ENCODE data around the gene FAM50B. TPM values are rescaled to one million over a fixed set of nuclear protein-coding genes. Genes with fewer than 3 reads are reported as not detected.

Gene FAM50B
- total and polyA plus RNA-seq, 2 of the 13 experiments (the other 11 are each of a cell fraction or from before 2014, with no cell fraction given): 0.05 TPM; not detected in 1

DNA sequence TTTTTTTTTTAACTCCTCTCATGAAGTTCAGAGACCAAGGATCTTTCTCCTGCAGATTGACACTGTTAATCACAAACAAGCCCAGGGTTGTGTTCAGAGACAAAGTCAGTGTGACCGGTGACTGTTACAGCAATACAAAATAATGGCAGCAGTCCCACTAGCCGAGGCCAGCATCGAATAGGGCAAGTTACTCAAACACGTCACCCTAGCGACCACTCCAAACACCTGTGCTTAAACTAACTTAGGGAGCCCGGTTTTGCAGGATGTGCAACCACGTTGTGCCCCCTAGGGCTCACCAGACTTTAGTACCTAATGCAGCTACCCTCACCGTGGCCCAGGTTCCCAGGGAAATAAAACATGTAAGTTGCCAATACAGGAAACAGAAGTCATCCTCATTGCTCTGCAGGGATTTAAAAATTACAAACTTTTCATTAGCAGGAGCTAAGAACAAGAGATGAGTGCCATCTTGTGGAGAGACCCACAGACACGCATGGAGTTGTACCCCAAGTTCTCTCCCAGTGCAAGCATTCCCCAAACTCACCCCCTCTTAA is 38.1 kb downstream of the FAM50B start (continued):
- 0 out of 2 replicates have a peak, but pooled peaks have one; percentile 12 for TF ChIP-seq ZFP1 (CRISPR knock-in tag; IDR thresholded peaks at IDR 0.05)
- peak; percentile 68; the same call in 1 of the 2 replicates for TF ChIP-seq GFI1 (CRISPR knock-in tag; IDR thresholded peaks at IDR 0.05; ENCODE audit: borderline replicate concordance)
- 0 out of 2 replicates have a peak, but pooled peaks have one; percentile 2 for TF ChIP-seq CEBPB (IDR thresholded peaks at IDR 0.05; ENCODE audit: borderline replicate concordance, low read depth, low read length)
- TF ChIP-seq ZNF652 (CRISPR knock-in tag; IDR thresholded peaks at IDR 0.05; ENCODE audit: borderline replicate concordance, low read depth): 0 out of 2 replicates have a peak, but pooled peaks have one; percentile 16
- no peak for TF ChIP-seq FOXO4 (CRISPR knock-in tag; conservative IDR thresholded peaks at IDR 0.05)
- TF ChIP-seq ZNF788 (CRISPR knock-in tag; IDR thresholded peaks at IDR 0.05; ENCODE audit: borderline replicate concordance): peak; percentile 30; the same call in 1 of the 2 replicates
- TF ChIP-seq SAP130 (CRISPR knock-in tag; IDR thresholded peaks at IDR 0.05; ENCODE audit: low read depth): 0 out of 2 replicates have a peak, but pooled peaks have one; percentile 36
- no peak for TF ChIP-seq AKNA (CRISPR knock-in tag; IDR thresholded peaks at IDR 0.05; ENCODE audit: borderline replicate concordance)
- TF ChIP-seq, protein P1, sequence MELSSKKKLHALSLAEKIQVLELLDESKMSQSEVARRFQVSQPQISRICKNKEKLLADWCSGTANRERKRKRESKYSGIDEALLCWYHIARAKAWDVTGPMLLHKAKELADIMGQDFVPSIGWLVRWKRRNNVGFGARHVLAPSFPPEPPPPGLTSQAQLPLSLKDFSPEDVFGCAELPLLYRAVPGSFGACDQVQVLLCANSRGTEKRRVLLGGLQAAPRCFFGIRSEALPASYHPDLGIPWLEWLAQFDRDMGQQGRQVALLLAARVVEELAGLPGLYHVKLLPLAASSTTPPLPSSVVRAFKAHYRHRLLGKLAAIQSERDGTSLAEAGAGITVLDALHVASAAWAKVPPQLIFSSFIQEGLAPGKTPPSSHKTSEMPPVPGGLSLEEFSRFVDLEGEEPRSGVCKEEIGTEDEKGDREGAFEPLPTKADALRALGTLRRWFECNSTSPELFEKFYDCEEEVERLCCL (CRISPR knock-in tag; IDR thresholded peaks at IDR 0.05; ENCODE audit: borderline replicate concordance): peak; percentile 44; the same call in 1 of the 2 replicates
- TF ChIP-seq MIXL1 (CRISPR knock-in tag; IDR thresholded peaks at IDR 0.05): 0 out of 2 replicates have a peak, but pooled peaks have one; percentile 25
- TF ChIP-seq ZNF337 (CRISPR knock-in tag; IDR thresholded peaks at IDR 0.05; ENCODE audit: borderline replicate concordance, low read depth): peak; percentile 60; the same call in 1 of the 2 replicates
- TF ChIP-seq TFE3 (CRISPR knock-in tag; IDR thresholded peaks at IDR 0.05): 0 out of 2 replicates have a peak, but pooled peaks have one; percentile 18
- 0 out of 2 replicates have a peak, but pooled peaks have one; percentile 19 for TF ChIP-seq SIN3A (IDR thresholded peaks at IDR 0.05; ENCODE audit: borderline replicate concordance, low read depth, low read length)
- TF ChIP-seq HOXA3 (CRISPR knock-in tag; IDR thresholded peaks at IDR 0.05): peak; percentile 50; the same call in 1 of the 2 replicates
- TF ChIP-seq SSRP1 (CRISPR knock-in tag; IDR thresholded peaks at IDR 0.05): no peak
- TF ChIP-seq PHF21A (CRISPR knock-in tag; IDR thresholded peaks at IDR 0.05): peak; percentile 21; the same call in 1 of the 2 replicates
- TF ChIP-seq ZBTB38 (CRISPR knock-in tag; IDR thresholded peaks at IDR 0.05): peak; percentile 48; the same call in 1 of the 2 replicates
- TF ChIP-seq HDAC2 (CRISPR knock-in tag; IDR thresholded peaks at IDR 0.05): 0 out of 2 replicates have a peak, but pooled peaks have one; percentile 22
- TF ChIP-seq BCL3 (CRISPR knock-in tag; IDR thresholded peaks at IDR 0.05): peak; percentile 64; the same call in 1 of the 2 replicates
- no peak for TF ChIP-seq KLF11 (CRISPR knock-in tag; IDR thresholded peaks at IDR 0.05)

All from HepG2 (cell line).